ENCODE measurements around the gene MXI1. TPM values are rescaled to one million over a fixed set of nuclear protein-coding genes. Genes with fewer than 3 reads are reported as not detected.

Gene MXI1
- total RNA-seq, 4 donors from 2014 or later = 27.4 to 52.9 (median 51.6) TPM

DNA sequence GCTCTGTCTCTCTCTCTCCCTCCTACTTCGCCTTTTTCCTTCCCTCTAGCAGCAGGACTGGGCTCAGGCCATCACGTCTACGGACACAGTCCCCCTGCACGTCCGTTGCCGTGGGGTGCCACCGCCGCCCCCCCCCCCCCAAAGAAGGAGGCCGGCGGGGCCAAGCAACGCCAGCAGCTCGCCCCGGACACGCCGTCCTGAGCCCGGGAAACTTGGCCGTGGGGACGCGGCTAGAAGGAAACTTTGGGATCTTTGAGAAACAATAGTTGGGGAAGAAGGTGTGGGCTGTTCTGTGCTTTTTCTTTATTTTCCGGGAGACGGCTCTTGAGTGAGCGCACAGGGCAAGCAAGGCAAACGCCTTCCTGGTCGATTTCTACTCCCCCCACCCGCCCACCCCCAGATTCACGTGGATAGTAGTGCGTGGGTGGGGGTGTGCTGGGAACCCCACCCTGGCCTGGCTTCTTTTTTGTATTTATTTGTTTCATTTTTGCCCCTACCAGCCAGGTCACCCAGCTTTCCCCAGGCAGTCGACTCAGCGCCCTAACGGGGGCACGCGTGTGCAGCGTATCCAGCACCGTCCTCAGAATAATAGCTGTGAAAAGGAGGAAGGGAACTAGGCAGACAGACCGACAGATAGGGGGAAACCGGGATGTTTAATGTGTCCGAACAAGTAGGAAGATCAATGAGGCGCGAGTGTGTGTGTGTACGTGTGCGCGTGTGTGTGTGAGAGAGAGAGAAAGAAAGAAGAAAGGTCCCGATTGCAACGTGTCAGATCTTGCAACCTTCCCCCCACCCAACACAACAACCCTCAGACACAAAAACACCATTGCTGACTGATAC lies 1.4 kb downstream of the MXI1 start:
- Histone ChIP-seq H3K4me3 (peak overlapping the region; percentile 61 to 78), H3K4me1 (no peaks in the 10 kb centered on the region), H3K9me3 (no peaks in the 10 kb centered on the region), H3K27ac (peak overlapping the region; percentile 95 to 98), H3K36me3 (no peaks in the 10 kb centered on the region), H3K27me3 (no peaks in the 10 kb centered on the region)
- TF ChIP-seq, protein P1, sequence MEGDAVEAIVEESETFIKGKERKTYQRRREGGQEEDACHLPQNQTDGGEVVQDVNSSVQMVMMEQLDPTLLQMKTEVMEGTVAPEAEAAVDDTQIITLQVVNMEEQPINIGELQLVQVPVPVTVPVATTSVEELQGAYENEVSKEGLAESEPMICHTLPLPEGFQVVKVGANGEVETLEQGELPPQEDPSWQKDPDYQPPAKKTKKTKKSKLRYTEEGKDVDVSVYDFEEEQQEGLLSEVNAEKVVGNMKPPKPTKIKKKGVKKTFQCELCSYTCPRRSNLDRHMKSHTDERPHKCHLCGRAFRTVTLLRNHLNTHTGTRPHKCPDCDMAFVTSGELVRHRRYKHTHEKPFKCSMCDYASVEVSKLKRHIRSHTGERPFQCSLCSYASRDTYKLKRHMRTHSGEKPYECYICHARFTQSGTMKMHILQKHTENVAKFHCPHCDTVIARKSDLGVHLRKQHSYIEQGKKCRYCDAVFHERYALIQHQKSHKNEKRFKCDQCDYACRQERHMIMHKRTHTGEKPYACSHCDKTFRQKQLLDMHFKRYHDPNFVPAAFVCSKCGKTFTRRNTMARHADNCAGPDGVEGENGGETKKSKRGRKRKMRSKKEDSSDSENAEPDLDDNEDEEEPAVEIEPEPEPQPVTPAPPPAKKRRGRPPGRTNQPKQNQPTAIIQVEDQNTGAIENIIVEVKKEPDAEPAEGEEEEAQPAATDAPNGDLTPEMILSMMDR (IDR thresholded peaks at IDR 0.05) = peak in 1 of 4 experiments; percentile 23
- no peak for TF ChIP-seq POLR2A (IDR thresholded peaks at IDR 0.05)
- intact Hi-C loops (cut with DNase I; ENCODE audit: low total_unique reads) = loop anchor here (5.0 kb wide), 1 partner anchor 72 kb away; no protein-coding TSS in a partner anchor
- DNase-seq = peak in 1 of 2 donors; percentile 48

DNA sequence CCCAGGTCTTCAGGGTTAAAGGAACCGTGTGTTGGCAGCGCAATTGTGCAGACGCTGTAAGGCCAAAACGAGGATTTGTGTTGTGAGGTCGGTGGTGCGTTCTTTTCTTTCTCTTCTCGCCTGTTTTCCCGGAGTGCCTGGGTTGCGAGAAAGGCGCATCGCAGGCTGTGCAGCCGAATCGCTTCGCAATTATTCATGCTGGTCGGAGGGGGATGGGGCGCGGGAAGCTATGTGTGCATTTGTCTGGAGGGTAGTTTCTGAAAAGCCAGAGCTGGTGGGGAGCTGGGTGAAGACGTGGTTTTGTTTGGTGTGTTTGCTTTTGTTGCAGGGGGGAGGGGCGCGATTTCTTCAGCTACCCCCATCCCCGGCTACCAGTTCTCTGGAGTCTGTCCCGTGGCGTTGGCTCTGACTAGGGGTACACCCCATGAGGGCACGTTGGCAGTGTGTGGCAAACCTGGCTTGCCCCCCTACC lies 2.1 kb downstream of the MXI1 start:
- intact Hi-C loops (cut with DNase I; ENCODE audit: low total_unique reads) = loop anchor here (5.0 kb wide), 1 partner anchor 72 kb away; no protein-coding TSS in a partner anchor
- Histone ChIP-seq H3K27ac (peak overlapping the region; percentile 95 to 98), H3K27me3 (no peaks in the 10 kb centered on the region), H3K36me3 (no peaks in the 10 kb centered on the region), H3K4me1 (no peaks in the 10 kb centered on the region), H3K9me3 (no peaks in the 10 kb centered on the region), H3K4me3 (peak overlapping the region; percentile 61 to 78)
- DNase-seq = peak; percentile 60 to 73
- TF ChIP-seq POLR2A (IDR thresholded peaks at IDR 0.05) = no peak
- TF ChIP-seq, protein P1 (IDR thresholded peaks at IDR 0.05) = no peak

DNA sequence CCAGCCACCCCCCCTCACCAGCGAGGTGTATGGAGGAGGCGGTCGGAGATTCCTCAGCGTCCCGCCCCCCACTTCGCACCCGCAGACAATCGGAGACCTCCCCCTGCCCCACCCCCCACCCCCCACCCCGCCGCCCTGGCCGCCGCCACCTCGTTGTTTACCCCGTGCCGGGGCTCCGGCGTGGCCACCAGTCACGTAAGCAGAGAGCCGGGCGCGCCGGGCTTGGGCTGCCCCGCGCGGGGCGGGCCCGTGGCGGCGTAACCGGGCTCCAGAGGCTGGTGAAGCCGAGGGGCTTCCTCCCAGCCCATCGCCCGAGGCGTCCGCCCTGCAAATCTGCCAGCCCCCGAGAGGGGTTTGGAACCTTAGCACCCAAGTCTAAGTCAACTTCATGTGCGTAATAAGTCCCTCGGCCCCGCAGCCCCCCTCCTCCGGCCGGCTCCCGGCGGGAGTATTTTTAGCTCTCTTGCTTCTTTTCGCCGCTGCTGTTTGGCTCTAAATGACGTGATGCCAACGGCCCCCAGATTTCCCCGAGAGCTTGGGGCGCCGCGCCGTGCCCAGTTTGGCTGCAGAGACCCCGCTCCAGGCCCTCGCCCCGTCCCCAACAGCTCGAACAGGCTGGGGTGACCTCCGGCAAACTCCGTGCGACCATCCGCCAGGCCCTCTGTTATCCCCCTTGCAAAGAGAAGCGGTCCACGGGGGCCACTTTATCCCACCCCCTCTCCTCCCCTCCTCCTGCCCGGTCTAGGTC lies 2.7 kb downstream of the MXI1 start:
- peak overlapping the region; percentile 61 to 78 for H3K4me3 ChIP-seq
- TF ChIP-seq POLR2A (IDR thresholded peaks at IDR 0.05) = no peak
- TF ChIP-seq, protein P1 (IDR thresholded peaks at IDR 0.05) = no peak
- H3K27me3 ChIP-seq = no peaks in the 10 kb centered on the region
- H3K27ac ChIP-seq = peak overlapping the region; percentile 95 to 98
- DNase-seq = peak; percentile 61 to 62
- no peaks in the 10 kb centered on the region for H3K9me3 ChIP-seq
- no peaks in the 10 kb centered on the region for H3K4me1 ChIP-seq
- intact Hi-C loops (cut with DNase I; ENCODE audit: low total_unique reads) = loop anchor here (2.0 to 5.0 kb wide), 2 partner anchors 17 to 73 kb away; no protein-coding TSS in a partner anchor
- no peaks in the 10 kb centered on the region for H3K36me3 ChIP-seq

DNA sequence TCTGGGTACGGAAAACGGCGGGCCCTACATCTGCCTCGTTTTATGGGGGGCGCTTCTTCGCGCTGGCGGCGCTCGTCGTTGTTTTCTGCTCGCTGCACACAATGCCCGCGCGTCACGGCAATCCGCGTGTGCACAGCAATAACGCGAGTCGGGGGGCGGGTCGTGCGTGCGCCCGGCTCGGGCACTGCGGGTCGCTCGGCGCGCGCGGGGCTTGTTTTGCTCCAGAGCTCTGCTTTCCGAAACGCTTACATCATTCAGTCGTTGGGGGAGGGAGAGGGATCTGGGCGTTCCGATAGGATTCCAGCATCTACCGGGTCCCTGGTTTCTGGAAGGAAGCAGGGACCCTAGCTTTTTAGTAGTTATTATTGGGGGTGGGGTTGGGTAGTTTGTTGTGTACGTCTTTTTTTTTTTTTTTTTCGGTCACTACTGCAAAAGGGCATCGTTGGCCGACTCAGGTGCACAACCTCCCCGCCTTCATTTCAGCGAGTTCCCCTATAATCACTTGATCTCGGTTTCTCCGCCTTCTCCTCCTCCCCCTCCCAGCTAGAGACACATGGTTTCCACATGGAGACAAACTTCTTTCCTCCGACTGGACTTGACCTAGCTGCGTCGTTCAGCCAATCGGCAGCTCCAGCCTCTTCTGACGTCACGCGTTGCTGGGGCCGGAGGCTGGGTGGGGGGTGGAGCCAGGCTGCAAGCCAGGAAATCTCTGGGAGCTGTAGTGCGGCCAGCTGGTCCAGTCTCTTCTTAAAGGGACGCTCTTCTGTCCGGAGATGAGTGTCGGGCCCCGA lies 3.5 kb downstream of the MXI1 start:
- DNase-seq = peak; percentile 97 to 98
- peak overlapping the region; percentile 61 to 78 for H3K4me3 ChIP-seq
- no peaks in the 10 kb centered on the region for H3K36me3 ChIP-seq
- H3K27ac ChIP-seq = peak overlapping the region; percentile 95 to 98
- no peaks in the 10 kb centered on the region for H3K4me1 ChIP-seq
- H3K27me3 ChIP-seq = no peaks in the 10 kb centered on the region
- TF ChIP-seq POLR2A (IDR thresholded peaks at IDR 0.05) = peak; percentile 60 to 87
- TF ChIP-seq, protein P1 (IDR thresholded peaks at IDR 0.05) = no peak
- no peaks in the 10 kb centered on the region for H3K9me3 ChIP-seq
- intact Hi-C loops (cut with DNase I; ENCODE audit: low total_unique reads) = loop anchor here (2.0 kb wide), 1 partner anchor 16 kb away; no protein-coding TSS in a partner anchor

Measured in uterus (tissue), 4 donors.